Keratinocyte (primary cell): ENCODE results near the gene PRRT2. TPM values are rescaled to one million over a fixed set of nuclear protein-coding genes. Genes with fewer than 3 reads are reported as not detected.

Experiments
- DNase-seq: peaks from one replicate; pipeline ENCODE4 v3.0.0-alpha.2; 2011; ENCODE audit warnings: low read depth, missing footprints, low spot score
- FAIRE-seq: peaks from 2 replicates; lab custom pipeline; 2011; peaks lifted over from hg19 to GRCh38; lab: Jason Lieb, UNC
- H2AFZ ChIP-seq: 2 replicates; pipeline ENCODE4 v1.6.0; 2012; ENCODE audit warnings: low read length, control low read depth, inconsistent platforms; ENCODE audit not compliant: control insufficient read depth
- H3K27ac ChIP-seq: 2 replicates; pipeline ENCODE4 v1.5.1; 2011; ENCODE audit warnings: low read length; ENCODE audit not compliant: control insufficient read depth, insufficient read depth
- H3K27me3 ChIP-seq: 3 replicates; pipeline ENCODE4 v1.6.0; 2011; ENCODE audit warnings: low read length; ENCODE audit not compliant: control insufficient read depth, insufficient read depth; ENCODE audit errors: extremely low read depth
- H3K36me3 ChIP-seq, 2 experiments: 2 replicates in 1 of 2; 3 replicates in 1 of 2; pipeline ENCODE4 v1.5.1; 2011; ENCODE audit warnings: low read length in 2 of 2, mild to moderate bottlenecking in 1 of 2; ENCODE audit not compliant: control insufficient read depth in 2 of 2, insufficient read depth in 2 of 2; ENCODE audit errors: extremely low read depth in 1 of 2
- H3K4me1 ChIP-seq: 3 replicates; pipeline ENCODE4 v1.5.1; 2011; ENCODE audit warnings: low read length; ENCODE audit not compliant: control insufficient read depth, insufficient read depth; ENCODE audit errors: extremely low read depth
- H3K4me2 ChIP-seq: 3 replicates; pipeline ENCODE4 v1.6.0; 2011; ENCODE audit warnings: low read depth, low read length; ENCODE audit not compliant: control insufficient read depth, insufficient read depth; ENCODE audit errors: extremely low read depth
- H3K4me3 ChIP-seq, 3 experiments: fragments of 200-600 bp in 1 of 3; sonication (generic) in 1 of 3; 2 replicates in 2 of 3; 3 replicates in 1 of 3; pipeline ENCODE4 v1.5.1; 2011 to 2016; ENCODE audit warnings: low read length in 3 of 3, mild to moderate bottlenecking in 3 of 3, control low read depth in 2 of 3, inconsistent platforms in 1 of 3, low read depth in 1 of 3, mixed read lengths in 1 of 3, mixed run types in 1 of 3, moderate library complexity in 1 of 3; ENCODE audit not compliant: control insufficient read depth in 2 of 3, insufficient read depth in 2 of 3; ENCODE audit errors: extremely low read depth in 1 of 3
- H3K79me2 ChIP-seq: 2 replicates; pipeline ENCODE4 v1.6.0; 2012; ENCODE audit warnings: low read length; ENCODE audit not compliant: control insufficient read depth, insufficient read depth
- H3K9ac ChIP-seq: 3 replicates; pipeline ENCODE4 v1.6.0; 2011; ENCODE audit warnings: low read length; ENCODE audit not compliant: control insufficient read depth, insufficient read depth; ENCODE audit errors: extremely low read depth
- H3K9me1 ChIP-seq: 3 replicates; pipeline ENCODE4 v1.6.0; 2011; ENCODE audit warnings: low read length; ENCODE audit not compliant: control insufficient read depth, insufficient read depth; ENCODE audit errors: extremely low read depth
- H3K9me3 ChIP-seq: 2 replicates; pipeline ENCODE4 v1.5.1; 2012; ENCODE audit warnings: low read depth, low read length; ENCODE audit not compliant: control insufficient read depth
- H4K20me1 ChIP-seq: 3 replicates; pipeline ENCODE4 v1.6.0; 2011; ENCODE audit warnings: low read length; ENCODE audit not compliant: control insufficient read depth, insufficient read depth; ENCODE audit errors: extremely low read depth
- EZH2 ChIP-seq: IDR thresholded peaks from one replicate; pipeline ENCODE4 v1.6.1; 2012; ENCODE audit warnings: inconsistent platforms, mild to moderate bottlenecking, low read length, moderate library complexity
- dilution Hi-C: fragments of 300-500 bp; cut with MboI; formaldehyde crosslinking; loops from one replicate; pipeline ENCODE4 v1.7.0; 2020; ENCODE audit warnings: low sequenced_read_pairs; ENCODE audit not compliant: extremely low pct_ligation_motif_present
- polyA plus RNA-seq, 5 experiments: library from polyadenylated mRNA; depleted of rRNA in 3 of 5; stranded (reverse) in 3 of 5; stranded (forward) in 1 of 5; unstranded in 1 of 5; fragments of >200 nt; gene quantifications; 1 replicate in 1 of 5; 2 replicates in 3 of 5; 3 replicates in 1 of 5; pipeline versions ENCODE4 v1.2.1 to v1.2.3, GENCODE V29; 2011 to 2012; ENCODE audit warnings: missing spikeins in 2 of 5, low read depth in 1 of 5, low replicate concordance in 1 of 5
- TF ChIP-seq, protein P1 (sequence below), 3 experiments: IDR thresholded peaks in 1 of 3; conservative IDR thresholded peaks in 1 of 3; optimal IDR thresholded peaks in 1 of 3; 2 replicates in 2 of 3; 3 replicates in 1 of 3; pipeline versions ENCODE3 to v1.5.1; 2011; ENCODE audit warnings: low read length in 3 of 3, mild to moderate bottlenecking in 3 of 3, moderate library complexity in 2 of 3, control low read depth in 1 of 3, inconsistent platforms in 1 of 3; ENCODE audit not compliant: insufficient read depth in 2 of 3; ENCODE audit errors: extremely low read depth in 1 of 3

The PRRT2 gene
- polyA plus RNA-seq, 1 donor (not counting 4 experiments of a cell fraction or from before 2014, with no cell fraction given) = not detected

DNA sequence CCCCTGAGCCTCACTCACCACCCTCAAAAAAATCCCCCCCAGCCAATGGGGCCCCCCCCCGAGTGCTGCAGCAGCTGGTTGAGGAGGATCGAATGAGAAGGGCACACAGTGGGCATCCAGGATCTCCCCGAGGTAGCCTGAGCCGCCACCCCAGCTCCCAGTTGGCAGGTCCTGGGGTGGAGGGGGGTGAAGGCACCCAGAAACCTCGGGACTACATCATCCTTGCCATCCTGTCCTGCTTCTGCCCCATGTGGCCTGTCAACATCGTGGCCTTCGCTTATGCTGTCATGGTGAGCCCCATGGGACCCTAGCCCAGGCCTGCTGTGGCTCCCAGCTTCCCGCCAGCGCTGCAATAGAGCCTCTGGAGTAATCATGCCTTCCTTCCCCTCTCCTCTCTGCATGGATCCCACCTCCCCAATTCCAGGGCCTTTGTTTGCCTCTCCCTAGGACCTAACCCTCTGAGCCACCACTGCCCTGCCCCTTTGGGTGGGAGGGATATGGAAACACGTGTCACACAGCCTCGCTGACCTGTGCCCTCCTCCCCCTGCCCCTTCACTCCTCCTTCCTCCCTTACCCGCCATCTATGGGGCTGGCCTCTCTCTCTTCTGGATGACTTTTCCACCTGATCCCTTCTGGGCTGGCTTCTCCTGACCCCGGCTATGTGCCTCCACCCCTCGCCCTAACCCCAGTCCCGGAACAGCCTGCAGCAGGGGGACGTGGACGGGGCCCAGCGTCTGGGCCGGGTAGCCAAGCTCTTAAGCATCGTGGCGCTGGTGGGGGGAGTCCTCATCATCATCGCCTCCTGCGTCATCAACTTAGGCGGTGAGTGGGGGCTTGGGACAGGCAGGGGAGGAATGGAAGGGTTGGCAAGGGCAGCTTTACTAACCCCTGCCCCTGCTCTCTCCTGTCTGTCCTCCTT is 1.9 kb downstream of the PRRT2 start:
- Histone ChIP-seq H3K9ac (no peak overlapping the region), H2AFZ (no peak overlapping the region), H3K27ac (no peak overlapping the region), H4K20me1 (no peaks in the 10 kb centered on the region), H3K4me3 (no peak overlapping the region), H3K4me1 (peaks cover 37% of the 10 kb centered on the region), H3K4me2 (no peak overlapping the region), H3K9me1 (peaks cover 2% of the 10 kb centered on the region), H3K9me3 (no peaks in the 10 kb centered on the region), H3K79me2 (peaks cover 20% of the 10 kb centered on the region), H3K27me3 (peaks cover 15% of the 10 kb centered on the region), H3K36me3 (peaks cover 6 to 8% of the 10 kb centered on the region in 2 experiments)
- dilution Hi-C loops = no loop called here
- DNase-seq = no peak
- TF ChIP-seq, protein P1, sequence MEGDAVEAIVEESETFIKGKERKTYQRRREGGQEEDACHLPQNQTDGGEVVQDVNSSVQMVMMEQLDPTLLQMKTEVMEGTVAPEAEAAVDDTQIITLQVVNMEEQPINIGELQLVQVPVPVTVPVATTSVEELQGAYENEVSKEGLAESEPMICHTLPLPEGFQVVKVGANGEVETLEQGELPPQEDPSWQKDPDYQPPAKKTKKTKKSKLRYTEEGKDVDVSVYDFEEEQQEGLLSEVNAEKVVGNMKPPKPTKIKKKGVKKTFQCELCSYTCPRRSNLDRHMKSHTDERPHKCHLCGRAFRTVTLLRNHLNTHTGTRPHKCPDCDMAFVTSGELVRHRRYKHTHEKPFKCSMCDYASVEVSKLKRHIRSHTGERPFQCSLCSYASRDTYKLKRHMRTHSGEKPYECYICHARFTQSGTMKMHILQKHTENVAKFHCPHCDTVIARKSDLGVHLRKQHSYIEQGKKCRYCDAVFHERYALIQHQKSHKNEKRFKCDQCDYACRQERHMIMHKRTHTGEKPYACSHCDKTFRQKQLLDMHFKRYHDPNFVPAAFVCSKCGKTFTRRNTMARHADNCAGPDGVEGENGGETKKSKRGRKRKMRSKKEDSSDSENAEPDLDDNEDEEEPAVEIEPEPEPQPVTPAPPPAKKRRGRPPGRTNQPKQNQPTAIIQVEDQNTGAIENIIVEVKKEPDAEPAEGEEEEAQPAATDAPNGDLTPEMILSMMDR (optimal IDR thresholded peaks at IDR 0.05 in 1 of 3, IDR thresholded peaks at IDR 0.05 in 1 of 3, conservative IDR thresholded peaks at IDR 0.05 in 1 of 3; ENCODE audit: extremely low read depth in 1 of 3, insufficient read depth in 2 of 3, low read length in 3 of 3) = no peak
- TF ChIP-seq EZH2 = no peak
- no peak for FAIRE-seq

DNA sequence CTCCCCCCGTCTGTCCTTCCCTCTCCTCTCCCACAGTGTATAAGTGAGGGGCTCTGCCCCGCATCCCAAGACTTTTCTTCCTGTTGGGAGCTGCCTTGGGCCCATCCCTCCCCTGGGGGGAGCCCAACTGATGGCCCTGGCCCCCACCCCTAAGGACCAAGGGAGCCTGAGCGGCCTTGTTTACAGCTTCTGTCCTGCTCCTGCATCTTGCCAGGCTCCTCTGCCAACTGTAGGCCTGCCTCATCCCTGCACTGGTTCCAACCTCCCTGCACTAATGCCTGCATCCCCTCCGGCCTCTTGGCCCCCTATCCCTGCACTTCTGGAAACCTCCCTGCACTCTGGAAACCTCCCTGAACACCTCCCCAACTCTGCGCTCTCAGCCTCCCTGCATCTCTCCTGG is 2.6 kb downstream of the PRRT2 start:
- H3K79me2 ChIP-seq = peaks cover 18% of the 10 kb centered on the region
- H3K4me2 ChIP-seq = peak overlapping the region; percentile 84
- H3K27ac ChIP-seq = no peak overlapping the region
- no peak overlapping the region for H3K4me3 ChIP-seq
- no peak overlapping the region for H3K9ac ChIP-seq
- FAIRE-seq (no peak), DNase-seq (no peak)
- peaks cover 3 to 7% of the 10 kb centered on the region in 2 experiments for H3K36me3 ChIP-seq
- peaks cover 15% of the 10 kb centered on the region for H3K27me3 ChIP-seq
- no peaks in the 10 kb centered on the region for H4K20me1 ChIP-seq
- peaks cover 37% of the 10 kb centered on the region for H3K4me1 ChIP-seq
- no peak for TF ChIP-seq EZH2
- TF ChIP-seq, protein P1 (optimal IDR thresholded peaks at IDR 0.05 in 1 of 3, IDR thresholded peaks at IDR 0.05 in 1 of 3, conservative IDR thresholded peaks at IDR 0.05 in 1 of 3; ENCODE audit: extremely low read depth in 1 of 3, insufficient read depth in 2 of 3, low read length in 3 of 3) = no peak
- peaks cover 2% of the 10 kb centered on the region for H3K9me1 ChIP-seq
- dilution Hi-C loops = no loop called here
- no peaks in the 10 kb centered on the region for H3K9me3 ChIP-seq
- no peak overlapping the region for H2AFZ ChIP-seq
